SH-SY5Y (cell line): ENCODE results near the gene ROBO1.

Experiments
- GATA2 ChIP-seq: IDR thresholded peaks from 2 replicates; pipeline ENCODE4 v1.6.1; 2011; ENCODE audit warnings: mild to moderate bottlenecking, low read depth, low read length
- GATA3 ChIP-seq: IDR thresholded peaks from 2 replicates; pipeline ENCODE4 v1.6.1; 2011; ENCODE audit warnings: low read depth, mild to moderate bottlenecking, low read length, moderate library complexity

- TF ChIP-seq GATA2 (no peak), GATA3 (no peak)
These were observed 945.1 kb downstream of the ROBO1 start for GRCh38 chr3:78822726-78823125.
